HepG2 (cell line): ENCODE measurements around the gene MXRA8. TPM values are rescaled to one million over a fixed set of nuclear protein-coding genes. Genes with fewer than 3 reads are reported as not detected.

Experiments
- AKAP8 ChIP-seq: sonication (generic); formaldehyde crosslinking; IDR thresholded peaks from 2 replicates; pipeline ENCODE4 v1.5.1; 2020; ENCODE audit warnings: mild to moderate bottlenecking, missing genetic modification reagents
- CEBPB ChIP-seq: IDR thresholded peaks from 2 replicates; pipeline ENCODE4 v1.6.1; 2011; ENCODE audit warnings: low read depth, low read length, improper control_type of control experiment, borderline replicate concordance
- CHD4 ChIP-seq: fragments of 200-600 bp; sonication (generic); IDR thresholded peaks from 2 replicates; pipeline ENCODE4 v1.7.0; 2017; ENCODE audit warnings: mild to moderate bottlenecking, low read length, borderline replicate concordance
- HDAC1 ChIP-seq: sonication (generic); formaldehyde crosslinking; IDR thresholded peaks from 2 replicates; pipeline ENCODE4 v1.5.1; 2020; ENCODE audit warnings: mild to moderate bottlenecking, missing genetic modification reagents
- SAP130 ChIP-seq: IDR thresholded peaks from 2 replicates; pipeline ENCODE4 v1.6.1; 2016; ENCODE audit warnings: low read depth
- SOX5 ChIP-seq: IDR thresholded peaks from 2 replicates; pipeline ENCODE4 v1.6.1; 2016; ENCODE audit warnings: borderline replicate concordance
- THAP8 ChIP-seq: sonication (generic); formaldehyde crosslinking; IDR thresholded peaks from 2 replicates; pipeline ENCODE4 v1.5.1; 2020; ENCODE audit warnings: missing genetic modification reagents, mild to moderate bottlenecking, borderline replicate concordance
- TRIM24 ChIP-seq: sonication (generic); formaldehyde crosslinking; IDR thresholded peaks from 2 replicates; pipeline ENCODE4 v1.8.0; 2022; ENCODE audit warnings: mild to moderate bottlenecking, missing genetic modification reagents
- TSC22D2 ChIP-seq: sonication (generic); formaldehyde crosslinking; IDR thresholded peaks from 2 replicates; pipeline ENCODE4 v1.5.1; 2020; ENCODE audit warnings: missing genetic modification reagents, mild to moderate bottlenecking, borderline replicate concordance
- ZBTB10 ChIP-seq: sonication (generic); formaldehyde crosslinking; IDR thresholded peaks from 2 replicates; pipeline ENCODE4 v1.4.0; 2020; ENCODE audit warnings: missing genetic modification reagents, borderline replicate concordance
- ZBTB34 ChIP-seq: sonication (generic); formaldehyde crosslinking; IDR thresholded peaks from 2 replicates; pipeline ENCODE4 v1.8.0; 2022; ENCODE audit warnings: mild to moderate bottlenecking, missing genetic modification reagents
- ZBTB46 ChIP-seq: sonication (generic); formaldehyde crosslinking; IDR thresholded peaks from 2 replicates; pipeline ENCODE4 v1.4.0; 2020; ENCODE audit warnings: mild to moderate bottlenecking, missing genetic modification reagents, borderline replicate concordance
- ZFP36L2 ChIP-seq: sonication (generic); formaldehyde crosslinking; IDR thresholded peaks from 2 replicates; pipeline ENCODE4 v1.4.0; 2020; ENCODE audit warnings: missing genetic modification reagents
- ZKSCAN5 ChIP-seq: sonication (generic); formaldehyde crosslinking; IDR thresholded peaks from 2 replicates; pipeline ENCODE4 v1.5.1; 2020; ENCODE audit warnings: mild to moderate bottlenecking, missing genetic modification reagents
- ZNF12 ChIP-seq: sonication (generic); formaldehyde crosslinking; IDR thresholded peaks from 2 replicates; pipeline ENCODE4 v1.5.0; 2020; ENCODE audit warnings: missing genetic modification reagents
- ZNF280D ChIP-seq: sonication (generic); formaldehyde crosslinking; IDR thresholded peaks from 2 replicates; pipeline ENCODE4 v1.5.1; 2020; ENCODE audit warnings: mild to moderate bottlenecking, missing genetic modification reagents
- ZNF367 ChIP-seq: sonication (generic); formaldehyde crosslinking; IDR thresholded peaks from 2 replicates; pipeline ENCODE4 v1.4.0; 2020; ENCODE audit warnings: missing genetic modification reagents, borderline replicate concordance
- ZNF44 ChIP-seq: sonication (generic); formaldehyde crosslinking; IDR thresholded peaks from 2 replicates; pipeline ENCODE4 v1.5.1; 2020; ENCODE audit warnings: mild to moderate bottlenecking, missing genetic modification reagents
- ZNF652 ChIP-seq: IDR thresholded peaks from 2 replicates; pipeline ENCODE4 v1.6.1; 2016; ENCODE audit warnings: low read depth, borderline replicate concordance
- polyA plus RNA-seq, 8 experiments: library from polyadenylated mRNA; depleted of rRNA in 3 of 8; stranded (reverse) in 7 of 8; unstranded in 1 of 8; fragments of >200 nt; fragmentation: Illumina TruSeq in 4 of 8; extraction: Trizol in 4 of 8; gene quantifications; 2 replicates each; pipeline versions ENCODE4 v1.2.1 to v1.2.3, GENCODE V29; 2011 to 2016; ENCODE audit warnings: low read depth in 4 of 8, missing spikeins in 1 of 8, mixed read lengths in 1 of 8; ENCODE audit not compliant: insufficient read depth in 1 of 8
- total RNA-seq, 5 experiments: library from RNA; depleted of rRNA; stranded (reverse); fragments of >200 nt; fragmentation: Illumina TruSeq; extraction: Trizol; gene quantifications; 2 replicates each; pipeline ENCODE4 v1.2.3, GENCODE V29; 2016; ENCODE audit warnings: low read depth in 1 of 5

MXRA8 gene
- total and polyA plus RNA-seq, 2 of the 13 experiments (the other 11 are each of a cell fraction or from before 2014, with no cell fraction given), result 19.8 to 44.8 TPM

GRCh38 chr1:1358433-1359271, at the start of gene MXRA8 (continued):
- no peak for TF ChIP-seq AKAP8 (CRISPR knock-in tag)
- no peak for TF ChIP-seq TSC22D2 (CRISPR knock-in tag)
- peak; percentile 87; the same call in 1 of the 2 replicates for TF ChIP-seq ZNF280D (CRISPR knock-in tag)
- TF ChIP-seq ZKSCAN5, result no peak
- TF ChIP-seq ZBTB46 (CRISPR knock-in tag), result no peak
- no peak for TF ChIP-seq CEBPB
- TF ChIP-seq TRIM24 (CRISPR knock-in tag), result no peak
- peak; percentile 76 for TF ChIP-seq SAP130 (CRISPR knock-in tag)
- no peak for TF ChIP-seq ZFP36L2 (CRISPR knock-in tag)
- TF ChIP-seq ZBTB34 (CRISPR knock-in tag), result no peak
- TF ChIP-seq ZBTB10 (CRISPR knock-in tag), result no peak
- TF ChIP-seq HDAC1, result peak; percentile 70
- no peak for TF ChIP-seq THAP8 (CRISPR knock-in tag)
- no peak for TF ChIP-seq ZNF652 (CRISPR knock-in tag)
- TF ChIP-seq ZNF367 (CRISPR knock-in tag), result no peak
- peak; percentile 37; the same call in 1 of the 2 replicates for TF ChIP-seq SOX5
- TF ChIP-seq ZNF12, result no peak
- TF ChIP-seq CHD4, result no peak
- no peak for TF ChIP-seq ZNF44 (CRISPR knock-in tag)
